GM10248 (cell line): ENCODE results near the gene FAM184A.
"Not testable (repeated sequence)": the region's sequence is repeated elsewhere in the genome, so short reads cannot be mapped to it uniquely, and the experiment has no call there.

Experiments
- CTCF ChIA-PET: fragments of 300-600 bp; sonication (Branson Sonifier 250); formaldehyde crosslinking; extraction: SDS; loops from one replicate; lab custom pipeline; 2021; ENCODE audit warnings: antibody characterized with exemption; lab: Yijun Ruan, JAX
- POLR2A ChIA-PET: fragments of 350-650 bp; sonication (Branson Sonifier 250); formaldehyde crosslinking; extraction: SDS; loops from one replicate; lab custom pipeline; 2020; ENCODE audit warnings: antibody characterized with exemption; lab: Yijun Ruan, JAX
- DNase-seq: peaks from one replicate; pipeline ENCODE4 v3.0.0; 2012; ENCODE audit errors: extremely low spot score
- TF ChIP-seq, protein P1 (sequence below): IDR thresholded peaks from 2 replicates; pipeline ENCODE4 v1.5.1; 2012; ENCODE audit warnings: mild to moderate bottlenecking, low read depth; ENCODE audit errors: extremely low read depth, missing control alignments, control extremely low read depth

Gene FAM184A

GRCh38 chr6:119122336-119122735 lies 43.9 kb upstream of the FAM184A start:
- TF ChIP-seq, protein P1, sequence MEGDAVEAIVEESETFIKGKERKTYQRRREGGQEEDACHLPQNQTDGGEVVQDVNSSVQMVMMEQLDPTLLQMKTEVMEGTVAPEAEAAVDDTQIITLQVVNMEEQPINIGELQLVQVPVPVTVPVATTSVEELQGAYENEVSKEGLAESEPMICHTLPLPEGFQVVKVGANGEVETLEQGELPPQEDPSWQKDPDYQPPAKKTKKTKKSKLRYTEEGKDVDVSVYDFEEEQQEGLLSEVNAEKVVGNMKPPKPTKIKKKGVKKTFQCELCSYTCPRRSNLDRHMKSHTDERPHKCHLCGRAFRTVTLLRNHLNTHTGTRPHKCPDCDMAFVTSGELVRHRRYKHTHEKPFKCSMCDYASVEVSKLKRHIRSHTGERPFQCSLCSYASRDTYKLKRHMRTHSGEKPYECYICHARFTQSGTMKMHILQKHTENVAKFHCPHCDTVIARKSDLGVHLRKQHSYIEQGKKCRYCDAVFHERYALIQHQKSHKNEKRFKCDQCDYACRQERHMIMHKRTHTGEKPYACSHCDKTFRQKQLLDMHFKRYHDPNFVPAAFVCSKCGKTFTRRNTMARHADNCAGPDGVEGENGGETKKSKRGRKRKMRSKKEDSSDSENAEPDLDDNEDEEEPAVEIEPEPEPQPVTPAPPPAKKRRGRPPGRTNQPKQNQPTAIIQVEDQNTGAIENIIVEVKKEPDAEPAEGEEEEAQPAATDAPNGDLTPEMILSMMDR: no peak
- DNase-seq: no peak
- ChIA-PET CTCF (interaction anchor here (0.9 to 1.9 kb wide), 2 partner anchors 9 to 12 kb away, joined by 4 to 5 read pairs; no protein-coding TSS in a partner anchor), POLR2A (no interaction called here)

DNA sequence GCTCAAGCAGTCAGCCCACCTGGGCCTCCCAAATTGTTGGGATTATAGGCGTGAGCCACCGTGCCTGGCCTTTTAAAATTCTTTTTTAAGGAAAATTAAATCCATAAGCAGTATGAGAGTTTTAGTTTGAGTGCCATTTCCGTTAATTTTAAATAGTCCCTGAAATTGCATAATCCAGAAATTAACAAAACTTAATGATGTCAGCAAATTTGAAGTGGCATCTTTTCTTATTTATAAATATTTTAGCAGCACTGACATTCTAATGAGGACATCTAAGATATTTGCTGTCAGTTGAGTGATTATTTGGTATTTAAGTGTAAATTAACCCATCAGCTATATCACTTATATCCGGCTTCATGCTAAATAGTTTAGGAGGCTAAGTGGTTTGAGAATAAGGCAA lies 42.9 kb upstream of the FAM184A start:
- POLR2A ChIA-PET: no interaction called here
- no peak for DNase-seq
- CTCF ChIA-PET: interaction anchor here (1.2 to 1.9 kb wide), 2 partner anchors 10 kb away, joined by 5 to 6 read pairs; no protein-coding TSS in a partner anchor
- TF ChIP-seq, protein P1: no peak

- TF ChIP-seq, protein P1: no peak
- CTCF ChIA-PET: interaction anchor here (2.9 kb wide), 1 partner anchor 9 kb away, joined by 13 read pairs; no protein-coding TSS in a partner anchor
- DNase-seq: no peak
These were observed 41.5 kb upstream of the FAM184A start for GRCh38 chr6:119119989-119120388.

GRCh38 chr6:119119062-119119461 lies 40.6 kb upstream of the FAM184A start:
- POLR2A ChIA-PET: not testable (repeated sequence)
- CTCF ChIA-PET: interaction anchor here (2.9 kb wide), 1 partner anchor 10 kb away, joined by 13 read pairs; no protein-coding TSS in a partner anchor

More at GRCh38 chr6:119119989-119120388, 41.5 kb upstream of the FAM184A start:
- POLR2A ChIA-PET: no interaction called here

GRCh38 chr6:119116712-119117281 lies 38.3 kb upstream of the FAM184A start:
- ChIA-PET CTCF (no interaction called here), POLR2A (no interaction called here)
- DNase-seq: no peak
- TF ChIP-seq, protein P1: no peak

More at GRCh38 chr6:119119062-119119461, 40.6 kb upstream of the FAM184A start:
- DNase-seq: not testable (repeated sequence)

- ChIA-PET CTCF (interaction anchor here (1.3 to 2.2 kb wide), 3 partner anchors 13 to 20 kb away, joined by 4 to 12 read pairs (median 5); no protein-coding TSS in a partner anchor), POLR2A (no interaction called here)
- TF ChIP-seq, protein P1: no peak
- no peak for DNase-seq
These were observed 35.5 kb upstream of the FAM184A start for GRCh38 chr6:119113961-119114360.
